M059J (cell line): Measurements from ENCODE around the gene SLC43A1. TPM values are rescaled to one million over a fixed set of nuclear protein-coding genes. Genes with fewer than 3 reads are reported as not detected.
"Not testable (repeated sequence)": the region's sequence is repeated elsewhere in the genome, so short reads cannot be mapped to it uniquely, and the experiment has no call there.

Experiments used
- DNase-seq: peaks from one replicate; pipeline ENCODE4 v3.0.0-alpha.2; 2012; ENCODE audit warnings: low read depth
- total RNA-seq: library from RNA; depleted of rRNA; stranded (reverse); fragments of >200 nt; shearing (Covaris generic); gene quantifications from 2 replicates; pipeline ENCODE4 v1.2.3, GENCODE V29; 2014

The SLC43A1 gene
- total RNA-seq, 1 experiment from 2014 or later: 6.9 TPM

GRCh38 chr11:57460758-57461749 is 54.4 kb downstream of the SLC43A1 start:
- DNase-seq: no peak

- peak; percentile 51 for DNase-seq
Observed at GRCh38 chr11:57460022-57460757, 55.3 kb downstream of the SLC43A1 start, which contains the start of gene RTN4RL2. RTN4RL2 (plus strand) TSS chr11:57460528; CDS start chr11:57460866, 338 bp downstream.

GRCh38 chr11:57459164-57460021 is 56.1 kb downstream of the SLC43A1 start:
- DNase-seq: no peak

DNA sequence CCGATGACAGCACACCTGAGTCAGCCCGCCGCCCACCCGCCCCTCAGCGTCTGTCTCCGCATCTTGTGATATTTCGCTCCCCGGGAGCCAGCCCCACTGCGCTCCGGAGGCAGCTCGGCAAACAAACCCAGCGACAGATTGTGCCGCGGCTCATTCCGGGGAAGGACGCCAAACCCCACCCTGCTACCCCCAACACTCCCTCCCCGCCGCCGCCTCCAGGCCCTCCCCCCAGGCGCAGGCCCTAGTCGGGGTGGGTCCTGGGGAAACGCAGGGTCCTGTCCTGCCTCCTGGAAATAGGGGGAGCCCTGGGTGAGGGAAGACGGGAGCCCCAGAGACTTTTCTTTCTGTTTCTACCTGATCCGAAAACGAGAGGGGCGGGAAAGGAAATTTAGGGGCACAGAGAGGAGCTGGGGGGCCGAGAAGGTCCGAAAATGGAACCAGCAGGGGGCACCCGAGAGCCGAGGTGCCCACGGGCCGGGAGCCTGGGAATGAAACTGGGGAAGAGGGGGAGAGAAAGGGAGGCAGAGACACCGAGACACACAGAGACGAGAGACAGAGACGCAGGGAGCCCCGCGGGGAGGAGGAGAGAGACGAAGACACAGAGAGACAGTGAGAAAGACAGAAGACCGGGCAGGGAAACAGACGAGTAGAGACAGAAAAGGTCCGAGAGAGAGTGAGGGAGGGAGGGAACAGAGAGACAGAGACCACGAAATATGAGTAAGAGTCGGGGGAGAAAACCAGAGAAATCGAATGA is 56.9 kb downstream of the SLC43A1 start:
- no peak for DNase-seq

DNA sequence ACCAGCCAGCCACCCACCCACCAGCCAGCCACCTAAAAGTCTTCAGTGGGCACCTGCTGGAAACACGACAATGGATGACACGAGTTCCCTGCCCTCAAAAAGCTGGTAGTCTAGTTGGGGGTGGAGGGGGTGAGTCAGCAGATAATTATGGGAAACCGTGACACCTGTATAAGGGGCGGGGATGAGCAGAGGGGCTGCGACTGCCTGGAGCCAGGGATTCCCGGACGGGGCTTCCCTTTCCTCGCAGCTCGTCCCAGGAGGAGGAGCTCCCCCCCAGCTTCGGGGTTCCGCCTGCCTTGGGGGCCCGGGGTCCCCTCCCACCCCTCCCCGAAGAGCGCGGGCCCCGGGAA is 57.5 kb downstream of the SLC43A1 start:
- DNase-seq: peak; percentile 37

GRCh38 chr11:57457643-57458023 is 57.9 kb downstream of the SLC43A1 start:
- no peak for DNase-seq

GRCh38 chr11:57456960-57457642 is 58.4 kb downstream of the SLC43A1 start:
- peak; percentile 87 for DNase-seq

GRCh38 chr11:57453543-57454177 is 61.8 kb downstream of the SLC43A1 start:
- no peak for DNase-seq

- no peak for DNase-seq
Observed at GRCh38 chr11:57446055-57446454, 69.4 kb downstream of the SLC43A1 start.

DNA sequence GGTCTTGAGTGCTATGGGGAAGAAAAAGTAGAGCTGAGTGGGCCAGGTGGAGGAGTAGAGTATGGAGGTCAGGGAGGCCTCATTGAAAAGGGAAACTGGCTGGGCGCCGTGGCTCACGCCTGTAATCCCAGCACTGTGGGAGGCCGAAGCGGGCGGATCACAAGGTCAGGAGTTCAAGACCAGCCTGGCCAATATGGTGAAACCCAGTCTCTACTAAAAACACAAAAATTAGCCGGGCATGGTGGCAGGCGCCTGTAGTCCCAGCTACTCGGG is 70.4 kb downstream of the SLC43A1 start:
- DNase-seq: not testable (repeated sequence)

- peak; percentile 87 for DNase-seq
Observed at GRCh38 chr11:57444362-57445121, 71.0 kb downstream of the SLC43A1 start.

DNA sequence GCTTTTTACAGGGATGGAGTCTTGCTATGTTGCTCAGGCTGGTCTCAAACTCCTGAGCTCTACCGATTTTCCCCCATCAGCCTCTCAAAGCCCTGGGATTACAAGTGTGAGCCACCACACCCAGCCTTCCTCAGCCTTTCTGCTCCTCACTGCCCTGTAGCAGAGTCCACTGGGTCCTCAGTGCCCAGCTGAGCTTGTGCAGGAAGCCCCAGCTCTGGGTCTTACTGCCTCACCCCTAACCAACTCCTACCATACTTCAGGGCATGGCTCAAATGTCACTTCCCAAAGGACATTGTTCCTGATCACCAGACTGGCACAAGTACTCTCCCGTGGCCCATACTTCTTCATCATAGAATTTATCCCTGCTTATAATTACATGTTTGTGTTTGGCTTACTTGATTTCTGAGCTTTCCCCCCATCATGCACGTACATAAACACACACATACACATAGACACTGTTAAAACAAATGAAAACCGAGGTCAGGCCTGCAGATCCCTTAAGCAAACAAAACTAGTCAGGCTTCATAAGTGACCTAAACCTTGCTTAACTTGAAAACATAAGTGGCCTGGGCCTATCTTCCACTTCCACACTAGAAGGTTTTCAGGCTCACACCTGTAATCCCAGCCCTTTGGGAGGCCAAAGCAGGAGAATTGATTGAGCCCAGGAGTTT is 74.6 kb downstream of the SLC43A1 start:
- DNase-seq: no peak

- no peak for DNase-seq
Observed at GRCh38 chr11:57439786-57440185, 75.7 kb downstream of the SLC43A1 start.

DNA sequence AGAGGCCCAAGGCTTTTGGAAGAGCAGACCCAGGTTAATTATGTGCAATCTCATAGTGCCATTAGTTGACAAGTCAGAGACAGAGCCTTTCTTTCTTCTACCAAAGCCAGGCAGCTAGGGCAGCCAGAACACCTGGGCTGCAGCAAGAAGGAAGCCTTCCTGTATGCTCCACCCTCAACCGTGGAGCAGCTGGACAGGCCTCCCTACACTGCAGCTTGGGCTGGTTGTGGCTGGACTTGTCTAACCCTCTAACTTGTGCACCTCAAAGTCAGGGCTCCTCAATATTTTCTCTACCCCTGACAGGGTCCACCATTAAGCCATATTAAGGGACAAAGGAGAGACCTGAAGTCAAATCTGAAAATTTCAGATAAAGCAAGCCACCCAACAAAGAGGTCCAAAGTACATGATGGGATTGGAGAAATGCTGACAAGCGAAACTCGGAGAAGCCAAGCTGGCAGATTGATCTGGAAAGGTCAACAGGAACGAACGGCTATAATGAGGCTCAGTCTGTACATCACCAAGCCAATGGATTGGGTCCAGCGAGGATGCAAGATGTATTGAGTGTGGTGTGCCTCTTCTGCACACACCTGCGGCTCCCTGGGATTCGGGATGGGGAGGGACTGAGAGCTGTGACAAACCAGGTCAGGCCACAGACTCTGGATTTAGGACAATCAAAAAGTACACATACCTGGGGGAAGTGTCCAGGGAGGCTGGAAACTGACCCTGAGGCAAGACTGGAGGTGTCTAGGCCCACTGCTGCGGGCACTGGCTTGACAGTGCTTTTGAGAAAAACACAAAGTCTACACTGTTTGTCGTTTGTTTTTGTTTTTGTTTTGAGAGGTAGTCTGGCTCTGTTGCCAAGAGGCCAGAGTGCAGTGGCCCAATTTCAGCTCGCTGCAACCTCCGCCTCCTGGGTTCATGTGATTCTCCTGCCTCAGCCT is 76.9 kb downstream of the SLC43A1 start:
- DNase-seq: no peak

DNA sequence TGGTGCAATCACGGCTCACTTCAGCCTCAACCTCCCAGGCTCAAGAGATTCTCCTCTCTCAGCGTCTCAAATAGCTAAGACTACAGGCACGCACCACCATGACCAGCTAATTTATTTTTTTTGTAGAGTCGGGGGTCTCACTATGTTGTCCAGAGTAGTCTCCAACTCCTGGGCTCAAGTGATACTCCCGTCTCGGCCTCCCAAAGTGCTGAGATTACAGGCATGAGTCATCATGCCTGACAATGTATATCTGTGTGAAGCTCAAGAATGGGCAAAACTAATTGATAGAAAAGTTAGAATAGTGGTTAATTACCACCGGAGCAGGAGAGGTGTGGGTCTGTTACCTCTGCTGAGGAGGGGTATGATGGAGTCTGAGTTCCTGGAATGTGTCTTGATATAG is 79.5 kb downstream of the SLC43A1 start:
- no peak for DNase-seq

- peak; percentile 87 for DNase-seq
Observed at GRCh38 chr11:57434640-57435546, 80.6 kb downstream of the SLC43A1 start.
